IMR-90 (cell line): ENCODE data around the gene C1QC. TPM values are rescaled to one million over a fixed set of nuclear protein-coding genes. Genes with fewer than 3 reads are reported as not detected.

Experiments
- ATAC-seq: fragments of 200-7000 bp; cut with Tn5 transposase; 2 replicates; pipeline ENCODE4 v1.9.1; 2020; ENCODE audit warnings: low read depth, mild to moderate bottlenecking, moderate library complexity
- BruUV-seq: library from RNA; stranded (reverse); fragments of 400-500 nt; replicated peaks from 2 replicates; lab custom pipeline; 2021; lab: Mats Ljungman, UMichigan
- CTCF ChIA-PET: fragments of 300-600 bp; formaldehyde crosslinking; extraction: SDS; loops from one replicate; lab custom pipeline; 2021; ENCODE audit warnings: antibody characterized with exemption; lab: Yijun Ruan, JAX
- POLR2A ChIA-PET: fragments of 300-600 bp; sonication (Branson Sonifier 250); formaldehyde crosslinking; loops from one replicate; lab custom pipeline; 2022; ENCODE audit warnings: antibody characterized with exemption; ENCODE audit not compliant: unreplicated experiment; lab: Charles Lee
- DNase-seq: peaks from one replicate; pipeline ENCODE4 v3.0.0; 2013
- H2AFZ ChIP-seq: replicated peaks from 2 replicates; pipeline ENCODE3; 2013; ENCODE audit warnings: low read length, mild to moderate bottlenecking; ENCODE audit not compliant: poor library complexity
- H2AK5ac ChIP-seq: 2 replicates; pipeline ENCODE4 v1.6.1; 2013; ENCODE audit warnings: low read depth, low read length, inconsistent platforms
- H2AK9ac ChIP-seq: replicated peaks from 2 replicates; pipeline ENCODE3; 2013; ENCODE audit warnings: mild to moderate bottlenecking, low read depth, low read length, moderate library complexity; ENCODE audit not compliant: poor library complexity
- H2BK120ac ChIP-seq: 2 replicates; pipeline ENCODE4 v1.6.1; 2013; ENCODE audit warnings: low read depth, low read length, inconsistent platforms
- H2BK15ac ChIP-seq: 3 replicates; pipeline ENCODE4 v1.6.1; 2013; ENCODE audit warnings: low read depth, low read length, inconsistent platforms
- H2BK20ac ChIP-seq: 2 replicates; pipeline ENCODE4 v1.6.1; 2013; ENCODE audit warnings: low read depth, mild to moderate bottlenecking, inconsistent platforms, low read length, moderate library complexity
- H2BK5ac ChIP-seq: 2 replicates; pipeline ENCODE4 v1.6.1; 2013; ENCODE audit warnings: mild to moderate bottlenecking, low read depth, low read length, inconsistent platforms; ENCODE audit not compliant: poor library complexity, severe bottlenecking
- H3K14ac ChIP-seq: replicated peaks from 2 replicates; pipeline ENCODE4 v1.6.1; 2013; ENCODE audit warnings: low read depth, low read length, inconsistent platforms
- H3K18ac ChIP-seq: 2 replicates; pipeline ENCODE4 v1.6.1; 2013; ENCODE audit warnings: low read depth, low read length, control low read depth
- H3K23ac ChIP-seq: 2 replicates; pipeline ENCODE4 v1.6.1; 2013; ENCODE audit warnings: low read depth, low read length, inconsistent platforms
- H3K27ac ChIP-seq: 2 replicates; pipeline ENCODE4 v1.5.1; 2013; ENCODE audit warnings: mild to moderate bottlenecking, control low read depth, low read length; ENCODE audit not compliant: insufficient read depth
- H3K27me3 ChIP-seq: 2 replicates; pipeline ENCODE4 v1.6.1; 2013; ENCODE audit warnings: low read length; ENCODE audit not compliant: control insufficient read depth, insufficient read depth
- H3K36me3 ChIP-seq: 2 replicates; pipeline ENCODE4 v1.6.1; 2013; ENCODE audit warnings: low read length, mixed read lengths; ENCODE audit not compliant: control insufficient read depth, insufficient read depth
- H3K4ac ChIP-seq: 2 replicates; pipeline ENCODE4 v1.6.1; 2013; ENCODE audit warnings: low read depth, low read length, inconsistent platforms
- H3K4me1 ChIP-seq: 2 replicates; pipeline ENCODE4 v1.6.1; 2013; ENCODE audit warnings: low read length, mixed read lengths; ENCODE audit not compliant: control insufficient read depth, insufficient read depth
- H3K4me2 ChIP-seq: 2 replicates; pipeline ENCODE4 v1.6.1; 2013; ENCODE audit warnings: low read depth, mild to moderate bottlenecking, control low read depth, low read length, moderate library complexity
- H3K4me3 ChIP-seq: 2 replicates; pipeline ENCODE4 v1.5.1; 2013; ENCODE audit warnings: low read depth, mild to moderate bottlenecking, control low read depth, low read length, moderate library complexity; ENCODE audit not compliant: insufficient read depth
- H3K56ac ChIP-seq: 2 replicates; pipeline ENCODE4 v1.6.1; 2013; ENCODE audit warnings: low read length, inconsistent platforms; ENCODE audit not compliant: insufficient read depth; ENCODE audit errors: extremely low read depth
- H3K79me1 ChIP-seq, 2 experiments: 2 replicates each; pipeline ENCODE4 v1.6.1; 2013; ENCODE audit warnings: low read length in 2 of 2, inconsistent platforms in 1 of 2, low read depth in 1 of 2
- H3K9ac ChIP-seq: 2 replicates; pipeline ENCODE4 v1.6.1; 2013; ENCODE audit warnings: low read depth, low read length, control low read depth
- H3K9me1 ChIP-seq: 2 replicates; pipeline ENCODE4 v1.6.1; 2013; ENCODE audit warnings: low read length, inconsistent platforms; ENCODE audit not compliant: insufficient read depth
- H3K9me3 ChIP-seq: 2 replicates; pipeline ENCODE4 v1.6.1; 2013; ENCODE audit warnings: low read length; ENCODE audit not compliant: control insufficient read depth, insufficient read depth
- H4K20me1 ChIP-seq: 2 replicates; pipeline ENCODE4 v1.6.1; 2013; ENCODE audit warnings: low read length, inconsistent platforms; ENCODE audit not compliant: insufficient read depth
- H4K5ac ChIP-seq: 2 replicates; pipeline ENCODE4 v1.6.1; 2013; ENCODE audit warnings: mild to moderate bottlenecking, low read depth, low read length, control low read depth
- H4K8ac ChIP-seq, 2 experiments: 2 replicates each; pipeline ENCODE4 v1.6.1; 2013; ENCODE audit warnings: low read depth in 2 of 2, low read length in 2 of 2, control low read depth in 1 of 2, inconsistent platforms in 1 of 2
- H4K91ac ChIP-seq: 2 replicates; pipeline ENCODE4 v1.6.1; 2013; ENCODE audit warnings: low read depth, low read length, inconsistent platforms; ENCODE audit not compliant: insufficient read depth
- CEBPB ChIP-seq: IDR thresholded peaks from 2 replicates; pipeline ENCODE4 v1.6.1; 2012; ENCODE audit warnings: low read depth, low read length, improper control_type of control experiment
- FOS ChIP-seq: fragments of 150-350 bp; IDR thresholded peaks from 2 replicates; pipeline ENCODE4 v1.6.1; 2016; ENCODE audit warnings: low read depth, low read length
- MAZ ChIP-seq: IDR thresholded peaks from 2 replicates; pipeline ENCODE4 v1.6.1; 2012; ENCODE audit warnings: low read depth, mild to moderate bottlenecking, low read length, improper control_type of control experiment, moderate library complexity, borderline replicate concordance
- MXI1 ChIP-seq: IDR thresholded peaks from 2 replicates; pipeline ENCODE4 v1.6.1; 2012; ENCODE audit warnings: low read depth, mild to moderate bottlenecking, low read length, moderate library complexity, borderline replicate concordance
- NFE2L2 ChIP-seq: fragments of 150-350 bp; IDR thresholded peaks from 2 replicates; pipeline ENCODE4 v1.6.1; 2016; ENCODE audit warnings: low read depth, mild to moderate bottlenecking, low read length
- POLR2A ChIP-seq: IDR thresholded peaks from 2 replicates; pipeline ENCODE4 v1.6.1; 2012; ENCODE audit warnings: mild to moderate bottlenecking, low read depth, low read length
- RAD21 ChIP-seq: IDR thresholded peaks from 2 replicates; pipeline ENCODE4 v1.6.1; 2012; ENCODE audit warnings: low read length, improper control_type of control experiment
- SMC3 ChIP-seq: fragments of 150-350 bp; IDR thresholded peaks from 2 replicates; pipeline ENCODE4 v1.6.1; 2016; ENCODE audit warnings: low read depth, mild to moderate bottlenecking, antibody characterized with exemption, low read length, moderate library complexity
- WGBS, 2 experiments: methylation state at CpG; one replicate each; pipeline versions ENCODE4 v1.1.5 to v1.1.7; 2013; ENCODE audit warnings: missing lambda C conversion rate in 2 of 2; ENCODE audit not compliant: insufficient read length in 1 of 2; ENCODE audit errors: extremely low coverage in 2 of 2; 5-methylcytosine and 5-hydroxymethylcytosine counted together
- dilution Hi-C: fragments of 300-500 bp; cut with HindIII; formaldehyde crosslinking; loops from one replicate; pipeline ENCODE4 v1.14.3; 2018; ENCODE audit warnings: low sequenced_read_pairs; ENCODE audit not compliant: unreplicated experiment
- in situ Hi-C: fragments of 300-500 bp; cut with MboI; formaldehyde crosslinking; loops from 3 replicates; pipeline ENCODE4 v1.14.3; 2019; ENCODE audit warnings: low sequenced_read_pairs, inconsistent platforms, mixed read lengths
- intact Hi-C: fragments of 100-400 bp; cut with micrococcal nuclease; formaldehyde crosslinking; loops from 2 replicates; pipeline ENCODE4 v1.10.0; 2022
- polyA plus RNA-seq, 3 experiments: library from polyadenylated mRNA; depleted of rRNA; stranded (reverse); fragments of >200 nt; gene quantifications; 2 replicates each; pipeline ENCODE4 v1.2.3, GENCODE V29; 2012; ENCODE audit warnings: low replicate concordance in 1 of 3
- total RNA-seq: library from RNA; depleted of rRNA; stranded (reverse); fragments of >200 nt; gene quantifications from 2 replicates; pipeline ENCODE4 v1.2.3, GENCODE V29; 2012

Gene C1QC
- total and polyA plus RNA-seq, 2 of the 4 experiments (the other 2 are of a cell fraction) = not detected

DNA sequence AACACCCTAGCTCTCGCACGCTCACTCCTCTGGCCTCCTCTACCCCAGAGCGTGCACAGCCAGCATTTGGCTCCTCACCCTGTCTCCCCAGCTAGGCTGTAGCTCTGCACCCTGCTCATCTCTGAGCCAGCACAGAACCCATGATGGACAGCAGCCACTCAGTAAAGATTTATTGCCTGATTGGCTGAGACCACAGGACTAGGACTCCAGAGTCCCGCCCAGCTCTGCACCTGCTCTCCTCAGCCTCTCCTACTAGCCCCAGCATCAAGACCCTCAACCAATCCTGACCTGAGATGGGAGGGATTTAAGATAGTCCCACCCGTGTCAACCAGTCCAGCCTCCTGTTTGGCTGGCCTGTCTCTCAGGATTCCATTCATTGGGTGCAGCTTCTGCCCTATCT lies 18.9 kb downstream of the C1QC start:
- no peak overlapping the region for H3K4me2 ChIP-seq
- no peak overlapping the region for H2AFZ ChIP-seq
- dilution Hi-C loops (no loop called here), intact Hi-C loops (loop anchor here (10.0 kb wide), 1 partner anchor 302 kb away; no protein-coding TSS in a partner anchor), in situ Hi-C loops (no loop called here)
- H3K23ac ChIP-seq = no peak overlapping the region
- no peaks in the 10 kb centered on the region for H3K9me1 ChIP-seq
- no peak overlapping the region for H3K9ac ChIP-seq
- no peak overlapping the region for H2AK9ac ChIP-seq
- WGBS, 2 experiments = 69% methylated on average over 3 of the region's 5 CpGs; no CpG with 5 or more reads in 1 of the 2 experiments
- no peak overlapping the region for H2BK5ac ChIP-seq
- no peaks in the 10 kb centered on the region for H3K4me1 ChIP-seq
- ChIA-PET CTCF (no interaction called here), POLR2A (no interaction called here)
- no peak overlapping the region for H4K8ac ChIP-seq
- no peaks in the 10 kb centered on the region for H4K20me1 ChIP-seq
- DNase-seq (no peak), ATAC-seq (no peak)
- H3K79me1 ChIP-seq = no peaks in the 10 kb centered on the region
- H3K14ac ChIP-seq = no peak overlapping the region
- no TSS peak for BruUV-seq
- no peak overlapping the region for H2AK5ac ChIP-seq
- TF ChIP-seq NFE2L2 (no peak), CEBPB (no peak), RAD21 (no peak), FOS (no peak), MAZ (no peak), SMC3 (no peak), MXI1 (no peak), POLR2A (no peak)
- H3K4ac ChIP-seq = no peak overlapping the region
- no peak overlapping the region for H4K91ac ChIP-seq
- H3K27ac ChIP-seq = no peak overlapping the region
- no peak overlapping the region for H2BK15ac ChIP-seq
- H3K56ac ChIP-seq = no peak overlapping the region
- H3K36me3 ChIP-seq = no peaks in the 10 kb centered on the region
- peaks cover 73% of the 10 kb centered on the region for H3K27me3 ChIP-seq
- no peak overlapping the region for H2BK20ac ChIP-seq
- no peak overlapping the region for H4K5ac ChIP-seq
- H3K4me3 ChIP-seq = no peak overlapping the region
- H2BK120ac ChIP-seq = no peak overlapping the region
- H3K9me3 ChIP-seq = no peaks in the 10 kb centered on the region
- H3K18ac ChIP-seq = no peak overlapping the region
